ENCODE results near the gene PELI2.

- TF ChIP-seq CTCF (IDR thresholded peaks at IDR 0.05) (no peak), ZFX (IDR thresholded peaks at IDR 0.05; ENCODE audit: borderline replicate concordance) (no peak)
Measured at GRCh38 chr14:56300495-56300894, 182.3 kb downstream of the PELI2 start.

All from 22Rv1 (cell line).